Measurements from ENCODE around the gene RUNX2. TPM values are rescaled to one million over a fixed set of nuclear protein-coding genes. Genes with fewer than 3 reads are reported as not detected.

Gene RUNX2
- total and polyA plus RNA-seq, 2 donors (not counting 1 experiment from before 2014, with no cell fraction given) = 1.3 to 2.4 TPM

DNA sequence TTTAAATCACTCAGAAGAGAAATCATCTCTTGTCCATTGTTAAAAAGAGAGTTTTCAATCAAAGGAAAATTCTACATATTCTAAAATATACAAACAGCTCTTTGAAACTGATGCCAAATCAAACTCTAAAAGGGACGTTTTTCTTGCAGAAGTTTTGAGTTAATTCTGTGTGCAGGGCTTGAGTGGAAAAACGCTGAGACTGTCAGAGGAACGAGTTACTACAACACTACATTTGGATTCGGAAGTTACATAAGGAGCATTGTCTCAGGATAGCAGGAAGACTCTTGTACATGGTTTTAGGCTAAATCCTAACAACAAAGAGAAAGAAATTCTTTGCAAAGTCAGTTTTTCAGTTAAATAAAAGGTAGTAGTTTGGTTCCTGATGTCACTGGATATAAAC is 205.3 kb downstream of the RUNX2 start:
- CTCF ChIA-PET = no interaction called here

DNA sequence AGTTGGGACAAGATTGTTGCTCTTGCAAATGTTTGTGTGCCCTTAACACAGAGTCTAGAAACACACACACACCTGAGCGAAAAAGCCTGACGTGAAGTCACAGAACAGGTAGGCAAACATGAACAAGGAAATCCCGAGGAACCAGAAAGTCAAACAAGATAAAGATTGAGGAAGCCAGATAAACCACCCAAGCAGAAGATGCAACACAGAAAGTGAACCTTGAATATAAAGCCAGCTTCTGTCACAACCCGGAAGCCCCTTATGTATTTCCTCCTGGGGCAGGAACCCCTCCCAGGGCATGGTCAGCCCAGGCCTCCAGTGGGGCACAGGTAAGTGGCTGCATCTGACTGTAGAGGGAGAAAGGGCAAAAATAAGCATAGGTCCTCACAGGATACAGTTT is 207.8 kb downstream of the RUNX2 start:
- H3K4me3 Mint-ChIP-seq = no peak overlapping the region
- ChIA-PET POLR2A (interaction anchor here (0.5 kb wide), 1 partner anchor 20 kb away, joined by 4 read pairs; no protein-coding TSS in a partner anchor), CTCF (no interaction called here)
- Histone ChIP-seq H3K4me3 (ENCODE audit: control extremely low read depth in 1 of 5, extremely low read depth in 1 of 5, insufficient read depth in 1 of 5, low read depth in 2 of 5, low read length in 4 of 5) (no peak overlapping the region), H3K4me2 (replicated peaks; ENCODE audit: low read depth, low read length, poor library complexity, severe bottlenecking) (no peak overlapping the region), H4K20me1 (ENCODE audit: control insufficient read depth, insufficient read depth, low read length, poor library complexity, severe bottlenecking) (no peaks in the 10 kb centered on the region), H3K27me3 (replicated peaks in 1 of 4; ENCODE audit: control extremely low read depth in 1 of 4, control insufficient read depth in 3 of 4, insufficient read depth in 4 of 4, low read length in 3 of 4) (no peaks in the 10 kb centered on the region), H3K27ac (ENCODE audit: low read length in 2 of 2) (no peak overlapping the region), H3K79me2 (ENCODE audit: control insufficient read depth, insufficient read depth, low read length) (no peaks in the 10 kb centered on the region), H3K9me3 (ENCODE audit: control extremely low read depth in 1 of 3, control insufficient read depth in 2 of 3, insufficient read depth in 1 of 3, low read length in 2 of 3) (no peaks in the 10 kb centered on the region), H3K4me1 (ENCODE audit: control insufficient read depth in 2 of 2, insufficient read depth in 2 of 2, low read length in 2 of 2) (no peaks in the 10 kb centered on the region), H3K36me3 (replicated peaks in 1 of 2; ENCODE audit: control extremely low read depth in 1 of 2, control insufficient read depth in 1 of 2, extremely low read depth in 1 of 2, insufficient read depth in 2 of 2, low read length in 1 of 2) (no peaks in the 10 kb centered on the region), H3K9ac (ENCODE audit: low read length) (no peak overlapping the region), H2AFZ (ENCODE audit: insufficient read depth, low read depth, low read length, poor library complexity, severe bottlenecking) (no peak overlapping the region)
- TF ChIP-seq, protein P1, sequence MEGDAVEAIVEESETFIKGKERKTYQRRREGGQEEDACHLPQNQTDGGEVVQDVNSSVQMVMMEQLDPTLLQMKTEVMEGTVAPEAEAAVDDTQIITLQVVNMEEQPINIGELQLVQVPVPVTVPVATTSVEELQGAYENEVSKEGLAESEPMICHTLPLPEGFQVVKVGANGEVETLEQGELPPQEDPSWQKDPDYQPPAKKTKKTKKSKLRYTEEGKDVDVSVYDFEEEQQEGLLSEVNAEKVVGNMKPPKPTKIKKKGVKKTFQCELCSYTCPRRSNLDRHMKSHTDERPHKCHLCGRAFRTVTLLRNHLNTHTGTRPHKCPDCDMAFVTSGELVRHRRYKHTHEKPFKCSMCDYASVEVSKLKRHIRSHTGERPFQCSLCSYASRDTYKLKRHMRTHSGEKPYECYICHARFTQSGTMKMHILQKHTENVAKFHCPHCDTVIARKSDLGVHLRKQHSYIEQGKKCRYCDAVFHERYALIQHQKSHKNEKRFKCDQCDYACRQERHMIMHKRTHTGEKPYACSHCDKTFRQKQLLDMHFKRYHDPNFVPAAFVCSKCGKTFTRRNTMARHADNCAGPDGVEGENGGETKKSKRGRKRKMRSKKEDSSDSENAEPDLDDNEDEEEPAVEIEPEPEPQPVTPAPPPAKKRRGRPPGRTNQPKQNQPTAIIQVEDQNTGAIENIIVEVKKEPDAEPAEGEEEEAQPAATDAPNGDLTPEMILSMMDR (IDR thresholded peaks at IDR 0.05) = no peak
- no peak for TF ChIP-seq EZH2 (IDR thresholded peaks at IDR 0.05; ENCODE audit: borderline replicate concordance, insufficient read depth, low read depth, low read length, poor library complexity, severe bottlenecking)
- H3K27ac Mint-ChIP-seq = no peak overlapping the region
- H3K4me1 Mint-ChIP-seq = peaks cover 11% of the 10 kb centered on the region
- DNase-seq = no peak
- H3K27me3 Mint-ChIP-seq = no peaks in the 10 kb centered on the region
- ATAC-seq (ENCODE audit: low read depth) = no peak
- intact Hi-C loops (cut with micrococcal nuclease) = no loop called here
- no peaks in the 10 kb centered on the region for H3K9me3 Mint-ChIP-seq (ENCODE audit: insufficient read depth)
- 66% methylated on average over 4 of the region's 4 CpGs for WGBS (ENCODE audit: insufficient coverage)

More for the DNA sequence above, 205.3 kb downstream of the RUNX2 start:
- Histone ChIP-seq H3K4me1 (ENCODE audit: control insufficient read depth in 2 of 2, insufficient read depth in 2 of 2, low read length in 2 of 2) (no peaks in the 10 kb centered on the region), H3K4me3 (ENCODE audit: control extremely low read depth in 1 of 5, extremely low read depth in 1 of 5, insufficient read depth in 1 of 5, low read depth in 2 of 5, low read length in 4 of 5) (no peak overlapping the region), H3K36me3 (replicated peaks in 1 of 2; ENCODE audit: control extremely low read depth in 1 of 2, control insufficient read depth in 1 of 2, extremely low read depth in 1 of 2, insufficient read depth in 2 of 2, low read length in 1 of 2) (no peaks in the 10 kb centered on the region), H2AFZ (ENCODE audit: insufficient read depth, low read depth, low read length, poor library complexity, severe bottlenecking) (no peak overlapping the region), H3K79me2 (ENCODE audit: control insufficient read depth, insufficient read depth, low read length) (no peaks in the 10 kb centered on the region), H4K20me1 (ENCODE audit: control insufficient read depth, insufficient read depth, low read length, poor library complexity, severe bottlenecking) (no peaks in the 10 kb centered on the region), H3K4me2 (replicated peaks; ENCODE audit: low read depth, low read length, poor library complexity, severe bottlenecking) (no peak overlapping the region), H3K27me3 (replicated peaks in 1 of 4; ENCODE audit: control extremely low read depth in 1 of 4, control insufficient read depth in 3 of 4, insufficient read depth in 4 of 4, low read length in 3 of 4) (no peaks in the 10 kb centered on the region), H3K9me3 (ENCODE audit: control extremely low read depth in 1 of 3, control insufficient read depth in 2 of 3, insufficient read depth in 1 of 3, low read length in 2 of 3) (no peaks in the 10 kb centered on the region), H3K27ac (ENCODE audit: low read length in 2 of 2) (no peak overlapping the region), H3K9ac (ENCODE audit: low read length) (no peak overlapping the region)
- H3K4me1 Mint-ChIP-seq = peaks cover 5% of the 10 kb centered on the region
- no peak overlapping the region for H3K27ac Mint-ChIP-seq
- POLR2A ChIA-PET = no interaction called here
- no CpG with 5 or more reads among the region's 4 CpGs for WGBS (ENCODE audit: insufficient coverage)
- DNase-seq (no peak), ATAC-seq (ENCODE audit: low read depth) (no peak)
- TF ChIP-seq EZH2 (IDR thresholded peaks at IDR 0.05; ENCODE audit: borderline replicate concordance, insufficient read depth, low read depth, low read length, poor library complexity, severe bottlenecking) = no peak
- TF ChIP-seq, protein P1 (IDR thresholded peaks at IDR 0.05) = no peak
- intact Hi-C loops (cut with micrococcal nuclease) = no loop called here
- H3K27me3 Mint-ChIP-seq = no peaks in the 10 kb centered on the region
- H3K9me3 Mint-ChIP-seq (ENCODE audit: insufficient read depth) = no peaks in the 10 kb centered on the region
- no peak overlapping the region for H3K4me3 Mint-ChIP-seq
